Bone marrow (tissue), 2 donors: ENCODE measurements around the gene RPGR.

ENCODE experiments used
- DNase-seq, 2 donors: peaks; one replicate each; lab custom pipeline; 2025; lab: John Stamatoyannopoulos, UW

Gene RPGR

GRCh38 chrX:38318606-38319005 lies 8.7 kb downstream of the RPGR start:
- no peak for DNase-seq

DNA sequence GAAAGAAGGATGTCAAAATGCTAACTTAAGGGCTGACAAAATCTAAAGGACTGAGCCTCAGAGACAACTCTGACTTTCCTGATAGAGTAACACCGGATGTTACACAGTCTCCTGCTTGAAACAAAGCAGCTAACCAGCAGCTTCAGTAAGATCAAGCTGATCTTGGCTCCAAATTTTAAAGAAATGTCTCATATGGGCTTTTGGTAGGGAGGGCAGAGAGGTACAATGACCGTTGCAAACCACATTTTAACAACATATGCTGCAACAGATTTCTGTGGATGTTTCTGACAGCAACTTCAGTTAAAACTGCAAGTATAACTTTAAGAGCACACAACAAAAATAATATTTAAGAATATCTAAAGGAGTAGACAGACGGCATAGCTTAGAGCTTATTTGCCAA lies 9.1 kb downstream of the RPGR start:
- DNase-seq: no peak

DNA sequence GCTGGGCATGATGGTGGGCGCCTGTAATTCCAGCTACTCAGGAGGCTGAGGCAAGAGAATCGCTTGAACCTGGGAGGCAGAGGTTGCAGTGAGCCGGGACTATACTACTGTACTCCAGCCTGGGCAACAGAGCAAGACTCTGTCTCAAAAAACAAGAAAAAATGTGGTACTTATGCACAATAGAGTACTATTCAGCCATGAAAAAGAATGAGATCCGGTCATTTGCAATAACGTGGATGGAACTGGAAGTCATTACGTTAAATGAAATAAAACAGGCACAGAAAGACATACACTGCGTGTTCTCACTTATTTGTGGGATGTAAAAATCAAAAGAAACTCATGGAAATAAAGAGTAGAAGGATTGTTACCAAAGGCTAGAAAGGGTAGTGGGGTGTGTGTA lies 12.1 kb downstream of the RPGR start:
- DNase-seq: no peak

DNA sequence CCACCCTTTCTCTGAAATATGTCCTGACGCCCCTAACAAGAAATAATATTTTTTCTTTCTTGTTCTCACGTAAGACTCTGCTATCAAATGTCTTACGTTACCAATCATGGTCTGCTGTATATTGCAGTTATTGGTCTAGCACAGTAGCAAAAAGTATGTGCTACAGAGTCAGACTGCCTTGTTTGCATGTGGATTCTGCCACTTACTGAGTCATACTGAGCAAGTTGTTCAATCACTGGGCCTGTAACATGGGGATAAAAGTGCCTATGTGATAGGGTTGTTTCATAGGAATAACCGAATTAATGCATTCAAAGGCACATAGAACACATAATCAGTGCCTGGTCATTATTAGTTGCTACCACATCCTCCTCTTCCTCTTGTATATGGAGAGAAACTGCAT lies 14.1 kb downstream of the RPGR start:
- DNase-seq: no peak

GRCh38 chrX:38312436-38312835 lies 14.9 kb downstream of the RPGR start:
- no peak for DNase-seq

DNA sequence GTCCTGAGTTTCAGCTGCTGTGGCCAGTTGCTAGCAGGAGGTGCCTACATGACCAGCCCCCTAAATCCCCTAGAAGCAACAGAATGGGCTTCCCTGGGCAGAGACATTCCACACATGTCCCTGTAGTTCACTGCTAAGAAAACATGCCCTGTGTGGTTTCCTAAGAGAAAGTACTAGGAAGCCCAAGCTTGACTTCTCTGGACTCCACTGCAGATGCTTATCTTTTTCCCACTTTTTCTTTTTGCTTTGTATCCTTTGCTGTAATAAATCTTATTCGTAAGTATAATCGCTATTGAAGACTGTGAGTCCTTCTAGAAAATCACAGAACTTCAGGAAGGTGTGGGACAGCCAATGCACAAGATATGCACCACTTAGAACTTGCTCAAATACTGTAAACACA lies 15.6 kb downstream of the RPGR start:
- no peak for DNase-seq

- DNase-seq: no peak
Observed at GRCh38 chrX:38305971-38306370, 21.3 kb downstream of the RPGR start.

GRCh38 chrX:38304010-38304409 lies 23.3 kb downstream of the RPGR start:
- no peak for DNase-seq

- no peak for DNase-seq
Observed at GRCh38 chrX:38293741-38294140, 33.6 kb downstream of the RPGR start.

DNA sequence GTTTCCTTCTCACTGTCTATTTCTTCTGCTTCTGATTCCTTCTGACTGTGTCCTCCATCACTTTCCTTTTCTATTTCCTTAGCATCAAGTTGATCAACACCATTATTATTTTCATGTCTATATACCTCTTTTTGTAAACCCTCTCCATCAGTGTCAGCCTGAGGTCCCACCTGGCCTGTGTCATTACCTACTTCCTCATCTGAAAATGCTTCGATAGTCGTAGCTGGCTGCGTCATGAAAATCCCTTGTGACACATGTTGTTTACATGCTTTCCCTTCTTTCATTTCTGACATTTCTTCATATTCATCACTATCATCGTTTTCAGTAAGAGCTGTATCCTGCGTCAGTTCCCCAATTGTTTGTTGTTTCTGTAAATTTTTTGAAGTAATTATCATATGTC lies 39.6 kb downstream of the RPGR start:
- DNase-seq: no peak

GRCh38 chrX:38285649-38286048 lies 41.7 kb downstream of the RPGR start:
- no peak for DNase-seq

DNA sequence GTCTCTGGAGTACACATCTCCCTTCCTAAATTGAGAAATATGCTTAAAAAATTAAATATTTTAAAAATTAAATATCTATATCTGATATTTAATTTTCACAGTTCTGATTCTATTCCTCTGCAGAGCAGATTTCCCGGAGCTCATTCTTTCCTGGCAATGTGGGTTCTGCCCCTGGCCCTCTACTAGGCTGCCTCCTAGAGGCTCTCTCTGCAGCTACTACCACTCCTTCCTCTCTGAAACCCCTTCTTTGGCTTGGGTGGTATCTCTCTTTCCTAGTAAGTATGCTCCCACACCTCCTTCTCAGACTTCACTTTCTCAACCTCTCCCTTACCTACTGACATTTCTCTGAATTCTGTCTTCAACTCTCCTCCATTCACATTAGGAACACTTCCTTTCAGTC lies 45.3 kb downstream of the RPGR start:
- DNase-seq: no peak

- no peak for DNase-seq
Observed at GRCh38 chrX:38279188-38279587, 48.1 kb downstream of the RPGR start.

GRCh38 chrX:38278682-38279081 lies 48.6 kb downstream of the RPGR start:
- DNase-seq: no peak

GRCh38 chrX:38277802-38278201 lies 49.5 kb downstream of the RPGR start:
- no peak for DNase-seq

GRCh38 chrX:38277136-38277535 lies 50.2 kb downstream of the RPGR start:
- DNase-seq: no peak

GRCh38 chrX:38276089-38276488 lies 51.2 kb downstream of the RPGR start:
- DNase-seq: no peak

- DNase-seq: no peak
Observed at GRCh38 chrX:38275615-38276014, 51.7 kb downstream of the RPGR start.

- no peak for DNase-seq
Observed at GRCh38 chrX:38273453-38273852, 53.9 kb downstream of the RPGR start.

- DNase-seq: no peak
Observed at GRCh38 chrX:38271154-38271716, 56.1 kb downstream of the RPGR start.

DNA sequence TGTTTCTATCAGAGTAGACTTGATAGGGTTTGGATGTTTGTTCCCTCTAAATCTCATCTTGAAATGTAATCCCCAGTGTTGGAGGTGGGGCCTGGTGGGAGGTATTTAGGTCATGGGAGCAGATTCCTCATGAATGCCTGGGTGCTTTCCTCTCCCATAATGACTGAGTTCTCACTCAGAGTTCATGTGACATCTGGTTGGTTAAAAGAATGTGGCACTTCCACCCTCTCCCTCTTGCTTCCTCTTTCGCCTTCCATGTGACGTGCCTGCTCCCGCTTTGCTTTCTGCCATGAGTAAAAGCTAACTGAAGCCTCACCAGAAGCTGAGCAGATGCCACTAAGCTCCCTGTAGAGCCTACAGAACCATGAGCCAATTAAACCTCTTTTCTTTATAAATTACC lies 59.3 kb downstream of the RPGR start:
- DNase-seq: no peak

DNA sequence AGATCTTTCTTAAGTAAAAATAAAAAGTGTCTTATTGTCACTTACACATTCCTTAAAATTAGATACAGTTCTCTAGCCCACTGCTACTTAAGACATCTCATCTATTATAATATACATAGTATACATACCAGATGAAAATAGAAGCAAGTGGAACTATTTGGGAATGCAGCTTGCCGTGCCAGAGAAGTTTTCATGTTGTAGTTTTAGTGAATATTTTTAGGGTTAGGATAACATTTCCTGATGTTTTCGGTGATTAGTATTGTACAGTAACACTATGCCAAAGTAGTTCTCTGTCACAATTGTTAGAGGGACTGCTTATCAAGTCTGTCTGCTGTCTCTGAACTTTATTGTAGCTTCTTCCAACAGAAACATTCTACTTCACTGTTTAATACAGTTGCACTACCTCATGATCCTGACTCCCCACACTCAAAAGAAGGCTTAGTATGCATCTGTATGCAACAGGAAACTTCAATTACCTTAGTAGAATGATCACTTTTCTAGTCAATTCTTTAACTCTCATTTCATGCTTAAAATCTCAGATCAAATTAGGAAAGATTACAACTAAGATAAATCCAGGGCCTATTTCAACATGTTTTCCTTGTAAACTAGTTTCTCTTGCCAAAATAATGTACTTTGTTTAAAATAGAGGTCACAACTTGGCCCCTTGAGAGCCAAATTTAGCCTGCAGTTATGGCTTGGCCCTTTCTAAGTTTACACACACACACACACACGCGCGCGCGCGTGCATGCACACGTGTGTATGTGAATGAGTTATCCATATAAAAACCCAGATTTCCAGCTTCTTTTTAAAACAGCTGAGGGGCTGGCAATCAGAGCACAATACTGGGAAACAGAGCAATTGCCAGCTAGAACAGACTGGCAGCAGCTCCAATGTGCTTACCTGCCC lies 64.3 kb downstream of the RPGR start:
- no peak for DNase-seq

GRCh38 chrX:38260231-38260630 lies 67.1 kb downstream of the RPGR start:
- DNase-seq: no peak

DNA sequence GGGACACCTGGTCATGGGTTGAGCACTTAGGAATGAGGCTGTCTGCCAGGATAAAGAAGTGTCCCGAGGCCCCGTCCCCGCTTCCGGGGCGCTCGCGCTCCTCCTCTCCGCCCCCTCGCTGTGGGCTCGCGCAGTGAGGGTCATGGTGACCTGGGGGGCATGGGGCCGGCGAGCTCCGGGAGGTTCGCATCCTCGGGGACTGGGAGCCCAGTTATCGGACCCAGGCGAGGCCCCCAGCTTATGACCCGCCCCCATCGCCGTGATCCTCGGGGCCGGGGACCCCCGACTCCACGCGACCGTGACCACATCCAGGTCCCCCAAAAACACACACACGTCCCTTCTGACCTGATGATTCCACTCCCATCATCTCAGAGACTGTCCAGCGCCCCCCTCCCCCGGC lies 71.3 kb downstream of the RPGR start:
- no peak for DNase-seq
